ENCODE measurements around the gene TBX4.

DNA sequence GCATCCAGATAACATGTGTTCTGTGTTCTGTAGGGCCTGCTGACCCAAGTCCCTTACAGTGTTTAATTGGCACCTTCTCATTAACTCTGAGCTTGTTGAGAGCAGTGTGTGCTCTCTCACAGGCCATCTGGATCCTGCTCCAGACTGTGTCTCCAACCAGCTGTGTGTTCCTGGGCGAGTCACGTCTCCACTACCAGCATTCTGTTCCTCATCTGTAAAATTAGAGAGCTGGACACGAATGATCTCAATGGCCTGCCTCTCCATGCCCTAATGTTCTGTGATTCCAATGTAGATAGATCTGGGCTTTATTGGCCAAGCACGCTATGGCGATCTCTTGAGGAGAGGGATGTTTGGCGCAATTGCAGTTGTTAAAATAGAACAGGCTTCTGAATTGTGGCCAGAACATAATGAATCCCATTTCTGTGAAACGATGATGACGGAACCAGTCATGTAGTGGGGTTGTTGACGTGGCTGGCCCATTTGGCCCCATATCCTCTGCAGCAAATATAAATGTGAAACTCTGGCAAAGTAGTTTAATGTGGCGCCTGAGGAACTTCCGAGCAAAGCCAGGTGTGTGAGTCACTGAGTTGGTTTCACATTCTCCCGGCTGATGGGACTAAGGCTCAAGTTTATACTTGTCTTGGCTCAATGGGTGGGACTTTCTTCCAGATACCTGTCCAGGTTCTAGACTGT lies 22.2 kb downstream of the TBX4 start:
- TF ChIP-seq POLR2A (IDR thresholded peaks at IDR 0.05; ENCODE audit: low read depth, low read length) = no peak
- TF ChIP-seq POLR2AphosphoS5 (IDR thresholded peaks at IDR 0.05; ENCODE audit: low read depth, low read length) = no peak
